Prostate gland (tissue), 2 donors: Measurements from ENCODE around the gene ERMAP. TPM values are rescaled to one million over a fixed set of nuclear protein-coding genes. Genes with fewer than 3 reads are reported as not detected.
"Not testable (repeated sequence)": the region's sequence is repeated elsewhere in the genome, so short reads cannot be mapped to it uniquely, and the experiment has no call there.

Experiments
- DNase-seq: peaks from one replicate; pipeline ENCODE4 v3.0.0-alpha.2; 2019; ENCODE audit warnings: low spot score
- H3K27ac ChIP-seq, 2 donors: fragments of 200-600 bp; sonication (generic); 2 replicates each; pipeline ENCODE4 v1.5.1; 2017 to 2019
- H3K27me3 ChIP-seq: fragments of 200-600 bp; sonication (generic); replicated peaks from 2 replicates; pipeline ENCODE4 v1.5.1; 2019; ENCODE audit not compliant: insufficient read depth
- H3K36me3 ChIP-seq, 2 donors: fragments of 200-600 bp; sonication (generic); 1 replicate in 1 of 2; 2 replicates in 1 of 2; pipeline versions ENCODE4 v1.5.1 to v1.8.1; 2017 to 2019
- H3K4me1 ChIP-seq: fragments of 200-600 bp; sonication (generic); replicated peaks from 2 replicates; pipeline ENCODE4 v1.5.1; 2019
- H3K4me3 ChIP-seq, 2 donors: fragments of 200-600 bp; sonication (generic); 2 replicates each; pipeline ENCODE4 v1.5.1; 2017 to 2019
- H3K9me3 ChIP-seq: fragments of 200-600 bp; sonication (generic); 2 replicates; pipeline ENCODE4 v1.5.1; 2017
- CTCF ChIP-seq, 4 experiments: fragments of 200-600 bp in 2 of 4; fragments of 450-650 bp in 2 of 4; sonication (generic) in 2 of 4; IDR thresholded peaks; 1 replicate in 3 of 4; 2 replicates in 1 of 4; pipeline ENCODE4 v1.5.1; 2016 to 2019; ENCODE audit warnings: antibody characterized with exemption in 4 of 4, mild to moderate bottlenecking in 2 of 4, moderate library complexity in 2 of 4
- POLR2A ChIP-seq: fragments of 450-650 bp; IDR thresholded peaks from one replicate; pipeline ENCODE4 v1.6.1; 2016; ENCODE audit warnings: antibody characterized with exemption, mild to moderate bottlenecking
- POLR2AphosphoS5 ChIP-seq: sonication (generic); formaldehyde crosslinking; IDR thresholded peaks from one replicate; pipeline ENCODE4 v1.6.1; 2017; ENCODE audit warnings: antibody characterized with exemption
- WGBS: methylation state at CpG from one replicate; pipeline ENCODE4 v1.1.5; 2018; 5-methylcytosine and 5-hydroxymethylcytosine counted together
- intact Hi-C: fragments of 100-400 bp; cut with DNase I; formaldehyde crosslinking; loops from one replicate; pipeline ENCODE4 v1.14.2; 2022
- total RNA-seq, 2 donors: library from RNA; depleted of rRNA; stranded (reverse); fragments of >200 nt; gene quantifications; one replicate each; pipeline ENCODE4 v1.1.0, GENCODE V29; 2016

Gene ERMAP
- total RNA-seq, 2 donors from 2014 or later: 14.3 to 15.5 TPM

- Histone ChIP-seq H3K4me1 (no peaks in the 10 kb centered on the region), H3K27me3 (no peaks in the 10 kb centered on the region), H3K9me3 (no peaks in the 10 kb centered on the region), H3K4me3 (no peak overlapping the region), H3K27ac (no peak overlapping the region), H3K36me3 (peaks cover 0 to 9% of the 10 kb centered on the region in 2 donors)
- intact Hi-C loops: no loop called here
- DNase-seq: no peak
- no peak for TF ChIP-seq POLR2AphosphoS5
- TF ChIP-seq POLR2A: no peak
- TF ChIP-seq CTCF (IDR thresholded peaks at IDR 0.05): no peak
- WGBS: 89% methylated on average over 2 of the region's 2 CpGs
Observed at GRCh38 chr1:42851960-42852607, 35.2 kb downstream of the ERMAP start.

- H3K27me3 ChIP-seq: no peaks in the 10 kb centered on the region
- intact Hi-C loops: no loop called here
- H3K4me1 ChIP-seq: no peaks in the 10 kb centered on the region
- peaks cover 0 to 9% of the 10 kb centered on the region in 2 donors for H3K36me3 ChIP-seq
- 47% methylated on average over 2 of the region's 2 CpGs for WGBS
- no peak overlapping the region for H3K27ac ChIP-seq
- H3K4me3 ChIP-seq: no peak overlapping the region
- no peaks in the 10 kb centered on the region for H3K9me3 ChIP-seq
- DNase-seq: no peak
- no peak for TF ChIP-seq POLR2AphosphoS5
- TF ChIP-seq POLR2A: no peak
- no peak for TF ChIP-seq CTCF (IDR thresholded peaks at IDR 0.05)
Observed at GRCh38 chr1:42852608-42852980, 35.7 kb downstream of the ERMAP start.

GRCh38 chr1:42853116-42853884 is 36.4 kb downstream of the ERMAP start:
- no peak overlapping the region for H3K4me3 ChIP-seq
- TF ChIP-seq CTCF (IDR thresholded peaks at IDR 0.05) (no peak), POLR2A (no peak), POLR2AphosphoS5 (peak; percentile 7)
- no peaks in the 10 kb centered on the region for H3K9me3 ChIP-seq
- WGBS: 54% methylated on average over 6 of the region's 6 CpGs
- intact Hi-C loops: no loop called here
- peaks cover 0 to 9% of the 10 kb centered on the region in 2 donors for H3K36me3 ChIP-seq
- no peaks in the 10 kb centered on the region for H3K4me1 ChIP-seq
- H3K27me3 ChIP-seq: no peaks in the 10 kb centered on the region
- no peak for DNase-seq
- H3K27ac ChIP-seq: no peak overlapping the region

- H3K4me3 ChIP-seq, DNase-seq, H3K27me3 ChIP-seq, intact Hi-C loops, H3K36me3 ChIP-seq, H3K27ac ChIP-seq, H3K9me3 ChIP-seq, H3K4me1 ChIP-seq: not testable (repeated sequence)
- WGBS: 83% methylated on average over 3 of the region's 3 CpGs
Observed at GRCh38 chr1:42856554-42856953, 39.6 kb downstream of the ERMAP start.

- WGBS: 85% methylated on average over 5 of the region's 5 CpGs
- H3K36me3 ChIP-seq, H3K4me1 ChIP-seq, H3K27ac ChIP-seq, H3K9me3 ChIP-seq, intact Hi-C loops, H3K4me3 ChIP-seq, DNase-seq, H3K27me3 ChIP-seq: not testable (repeated sequence)
Observed at GRCh38 chr1:42859366-42859765, 42.4 kb downstream of the ERMAP start.
